Uterus (tissue), 2 donors: Measurements from ENCODE around the gene SLC25A53.

Experiments
- POLR2A ChIP-seq, 2 donors: fragments of 450-650 bp; IDR thresholded peaks; one replicate each; pipeline ENCODE4 v1.6.1; 2016; ENCODE audit warnings: antibody characterized with exemption in 2 of 2, mild to moderate bottlenecking in 1 of 2, moderate library complexity in 1 of 2
- TF ChIP-seq, protein P1 (sequence below), 4 experiments: fragments of 200-600 bp in 2 of 4; fragments of 450-650 bp in 2 of 4; sonication (generic) in 2 of 4; IDR thresholded peaks; one replicate each; pipeline ENCODE4 v1.5.1; 2016 to 2019; ENCODE audit warnings: antibody characterized with exemption in 4 of 4, mild to moderate bottlenecking in 2 of 4, moderate library complexity in 1 of 4

DNA sequence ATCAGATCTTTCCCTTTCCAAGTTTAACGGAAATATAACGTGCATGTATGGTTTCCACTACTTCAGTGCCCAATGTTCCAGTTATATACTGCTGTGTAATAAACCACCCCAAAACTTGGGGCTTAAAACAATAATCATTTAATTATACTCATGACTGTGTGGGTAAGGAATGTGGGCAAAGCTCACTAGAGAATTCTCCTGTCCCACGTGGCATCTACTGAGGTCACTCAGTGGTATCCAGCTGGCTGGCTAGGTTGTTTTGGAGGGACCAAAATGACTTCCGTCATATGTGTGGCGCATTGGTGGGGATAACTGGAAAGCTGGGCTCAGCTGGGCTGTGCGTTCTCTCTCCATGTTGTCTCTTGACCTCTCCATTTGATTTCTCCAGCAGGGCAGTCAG is 26.0 kb downstream of the SLC25A53 start:
- TF ChIP-seq, protein P1, sequence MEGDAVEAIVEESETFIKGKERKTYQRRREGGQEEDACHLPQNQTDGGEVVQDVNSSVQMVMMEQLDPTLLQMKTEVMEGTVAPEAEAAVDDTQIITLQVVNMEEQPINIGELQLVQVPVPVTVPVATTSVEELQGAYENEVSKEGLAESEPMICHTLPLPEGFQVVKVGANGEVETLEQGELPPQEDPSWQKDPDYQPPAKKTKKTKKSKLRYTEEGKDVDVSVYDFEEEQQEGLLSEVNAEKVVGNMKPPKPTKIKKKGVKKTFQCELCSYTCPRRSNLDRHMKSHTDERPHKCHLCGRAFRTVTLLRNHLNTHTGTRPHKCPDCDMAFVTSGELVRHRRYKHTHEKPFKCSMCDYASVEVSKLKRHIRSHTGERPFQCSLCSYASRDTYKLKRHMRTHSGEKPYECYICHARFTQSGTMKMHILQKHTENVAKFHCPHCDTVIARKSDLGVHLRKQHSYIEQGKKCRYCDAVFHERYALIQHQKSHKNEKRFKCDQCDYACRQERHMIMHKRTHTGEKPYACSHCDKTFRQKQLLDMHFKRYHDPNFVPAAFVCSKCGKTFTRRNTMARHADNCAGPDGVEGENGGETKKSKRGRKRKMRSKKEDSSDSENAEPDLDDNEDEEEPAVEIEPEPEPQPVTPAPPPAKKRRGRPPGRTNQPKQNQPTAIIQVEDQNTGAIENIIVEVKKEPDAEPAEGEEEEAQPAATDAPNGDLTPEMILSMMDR (IDR thresholded peaks at IDR 0.05) = no peak
- TF ChIP-seq POLR2A (IDR thresholded peaks at IDR 0.05) = no peak
